ENCODE data around the gene WDR46.

Gene WDR46

DNA sequence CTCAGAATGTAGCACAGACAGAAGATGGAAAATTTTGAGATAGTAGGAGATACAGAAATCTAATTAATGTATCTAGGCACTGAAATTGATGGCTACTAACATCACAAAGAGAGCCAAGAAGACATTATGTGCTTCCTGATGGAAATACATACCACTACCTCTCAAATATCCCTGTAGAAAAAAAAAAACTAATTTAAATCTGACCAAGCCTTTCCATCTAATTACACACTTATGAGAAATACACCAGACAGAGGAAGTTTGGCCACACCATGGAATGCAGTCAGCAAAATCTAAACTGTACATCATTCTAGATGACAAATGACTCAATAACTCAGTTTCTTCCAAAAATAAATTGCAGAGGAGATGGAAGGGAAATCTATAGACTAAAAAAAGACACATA is 36.3 kb downstream of the WDR46 start:
- DNase-seq: no peak

DNA sequence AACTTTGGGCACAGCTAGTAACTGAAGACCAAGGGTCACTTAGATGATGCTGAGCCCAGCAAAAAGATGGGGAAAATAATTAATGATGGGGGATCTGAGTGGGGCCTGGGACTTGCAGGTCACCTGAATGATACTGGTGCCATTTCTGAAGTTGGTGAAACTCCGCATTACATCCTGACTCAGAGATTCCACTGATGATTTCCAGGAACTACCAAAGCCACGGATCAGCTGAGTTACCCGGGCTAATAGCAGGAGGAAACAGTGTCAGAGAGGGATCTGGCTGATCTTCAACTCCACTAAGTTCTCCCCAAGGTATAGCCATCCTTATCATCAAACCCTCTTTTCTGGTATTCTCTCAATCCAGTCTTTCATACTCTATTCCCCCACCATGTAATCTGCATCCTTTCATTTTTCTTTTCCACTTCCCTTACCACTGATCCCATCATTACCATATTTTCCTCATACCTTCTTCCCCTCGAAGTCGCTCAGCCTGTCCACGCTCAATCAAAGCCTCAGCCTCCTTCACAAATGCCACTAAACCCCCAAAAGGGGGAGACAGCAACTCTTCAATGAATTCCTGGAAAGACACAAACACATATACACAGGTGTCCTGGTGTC is 37.5 kb downstream of the WDR46 start:
- no peak for DNase-seq

DNA sequence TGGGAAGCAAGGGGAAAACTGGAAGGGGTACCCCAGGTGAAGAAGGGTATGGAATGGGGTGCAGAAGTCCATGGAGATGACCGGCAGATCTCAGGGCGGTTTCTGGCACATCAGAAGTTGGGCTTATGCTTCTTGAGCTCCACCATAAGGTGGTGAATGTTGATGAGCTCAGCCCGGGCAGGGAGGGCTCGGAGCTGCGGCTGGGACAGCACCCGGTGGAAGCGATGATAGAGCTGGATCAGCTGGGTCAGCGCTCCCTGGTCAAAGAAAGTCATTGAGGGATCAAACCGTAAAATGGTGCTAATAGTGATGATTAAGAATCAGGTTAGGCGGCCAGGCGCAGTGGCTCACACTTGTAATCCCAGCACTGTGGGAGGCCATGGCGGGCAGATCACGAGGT is 38.3 kb downstream of the WDR46 start:
- DNase-seq: no peak

DNA sequence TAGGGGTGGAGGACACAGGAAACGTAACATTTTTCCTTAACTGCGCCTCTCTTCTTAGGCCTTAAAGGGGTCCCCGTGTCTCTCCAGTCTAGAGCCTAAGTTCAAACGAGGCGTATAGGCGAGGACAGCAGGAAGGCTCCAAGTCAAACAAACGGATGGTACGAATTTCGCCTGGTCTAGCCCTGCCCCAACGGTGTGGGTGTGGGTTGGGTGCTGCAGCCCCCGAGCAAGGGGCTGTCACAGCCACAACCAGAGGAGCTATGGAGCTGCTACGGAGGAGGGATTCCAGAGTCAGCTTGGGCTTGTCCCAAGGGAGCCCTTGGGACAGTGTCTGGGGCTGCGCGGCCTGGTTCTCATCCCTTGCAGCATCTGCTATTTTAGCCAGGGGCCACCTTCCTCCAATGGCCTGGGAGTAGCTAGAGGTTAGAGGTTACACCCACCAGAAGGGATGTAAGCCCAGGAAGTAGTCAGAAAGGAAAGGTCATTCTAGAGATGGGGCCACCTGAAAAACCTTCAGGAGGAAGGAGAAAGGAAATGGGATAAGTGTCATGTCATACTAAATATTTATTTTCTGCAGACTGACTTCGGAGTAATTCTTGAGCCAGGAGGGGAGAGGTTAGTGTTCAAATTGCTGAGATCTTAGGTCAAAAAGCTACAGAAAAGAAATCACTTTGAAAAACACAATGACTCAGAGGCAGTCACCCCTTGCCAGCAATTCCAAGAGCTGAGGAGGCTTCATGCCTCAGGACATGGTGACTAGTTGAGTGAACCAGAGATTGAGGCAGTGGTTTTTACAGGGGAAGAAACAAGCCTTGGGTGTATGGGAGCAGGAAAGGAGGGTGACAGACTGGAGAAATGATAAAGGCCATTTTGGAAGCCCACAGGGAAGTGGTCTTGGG is 39.1 kb downstream of the WDR46 start:
- DNase-seq: no peak

DNA sequence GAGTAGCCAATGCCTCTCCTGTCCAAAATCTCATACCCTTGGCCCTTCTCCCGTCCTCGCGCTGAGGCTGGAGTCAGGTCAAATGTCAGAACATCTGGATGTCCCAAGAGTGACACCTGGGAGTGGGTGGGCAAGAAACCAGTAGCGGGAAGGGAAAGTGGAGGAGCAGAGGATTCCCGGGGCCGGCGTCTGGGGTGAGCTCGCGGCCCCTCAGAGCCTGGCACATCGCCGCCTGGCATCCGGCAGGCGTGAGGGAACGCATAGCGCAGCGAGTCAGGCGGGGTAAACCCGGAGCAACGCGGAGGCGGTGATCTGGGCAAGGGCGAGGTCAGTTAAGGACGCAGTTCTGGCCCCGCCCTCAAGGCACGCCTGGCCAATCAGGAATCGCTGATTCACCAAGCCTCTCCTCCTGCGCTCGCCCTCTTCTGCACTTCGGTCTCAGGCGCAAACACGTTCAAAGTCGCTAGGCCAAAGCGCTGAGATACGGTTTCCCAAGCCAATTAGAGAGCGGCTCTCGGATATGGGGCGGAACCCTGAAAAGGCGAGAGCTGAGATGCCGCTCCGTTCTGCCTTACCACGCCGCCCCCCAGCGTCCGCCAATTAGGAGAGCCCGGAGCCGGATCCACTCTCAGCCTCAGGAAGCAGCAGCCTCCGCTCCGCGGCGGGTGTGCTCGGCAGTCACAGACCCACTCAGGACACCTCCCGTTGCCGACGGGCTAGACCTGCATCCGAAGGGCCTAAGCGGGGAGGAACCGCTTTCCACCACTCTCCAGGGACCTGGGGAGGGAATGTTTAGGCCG is 39.9 kb downstream of the WDR46 start:
- peak; percentile 99 for DNase-seq

DNA sequence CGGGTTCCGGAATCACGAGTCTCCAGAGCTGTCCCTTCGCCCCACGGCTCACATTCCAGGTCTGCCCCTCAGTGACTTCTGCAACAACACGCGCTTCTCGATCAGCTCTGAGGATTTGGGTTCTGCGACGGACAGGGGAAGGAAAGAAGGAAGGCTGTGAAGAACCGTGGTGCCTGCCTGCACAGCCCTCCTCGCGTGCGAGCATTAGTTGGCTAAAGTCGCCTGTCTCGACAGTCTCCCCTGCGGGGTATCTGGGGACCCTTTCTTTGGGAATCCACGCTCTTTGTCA is 40.5 kb downstream of the WDR46 start:
- DNase-seq: no peak

DNA sequence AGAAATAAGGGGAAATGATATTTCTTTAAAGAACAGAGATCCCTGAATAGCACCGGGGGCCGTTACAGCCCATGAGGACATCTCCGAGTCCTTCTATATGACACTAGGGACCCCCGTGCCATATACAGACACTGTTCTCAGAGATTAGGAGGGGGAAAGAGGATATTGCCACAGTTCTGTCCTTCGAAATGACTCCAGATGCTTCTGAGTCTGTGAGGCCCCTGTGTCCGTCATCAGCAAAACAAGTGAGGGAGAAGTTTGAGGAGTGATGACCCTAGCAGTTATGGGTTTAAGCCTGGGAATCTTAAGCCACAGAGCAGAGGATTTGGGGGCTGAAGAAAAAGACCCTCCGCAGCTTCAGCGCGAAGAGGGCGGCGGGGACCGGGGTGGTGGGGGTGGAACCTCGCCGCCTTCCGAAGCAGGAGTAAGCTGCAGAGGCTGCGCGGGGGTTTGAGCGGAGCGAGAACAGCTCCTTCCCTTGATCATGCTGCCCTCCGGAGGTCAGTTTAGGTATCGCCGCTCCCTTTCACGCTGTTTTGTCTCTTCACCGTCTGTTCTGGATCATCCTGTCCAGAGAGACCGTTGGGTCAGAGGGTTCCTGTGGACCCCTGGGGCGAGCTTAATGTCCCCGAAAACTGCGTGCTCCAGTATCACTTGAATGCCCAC is 40.9 kb downstream of the WDR46 start:
- DNase-seq: peak; percentile 91

DNA sequence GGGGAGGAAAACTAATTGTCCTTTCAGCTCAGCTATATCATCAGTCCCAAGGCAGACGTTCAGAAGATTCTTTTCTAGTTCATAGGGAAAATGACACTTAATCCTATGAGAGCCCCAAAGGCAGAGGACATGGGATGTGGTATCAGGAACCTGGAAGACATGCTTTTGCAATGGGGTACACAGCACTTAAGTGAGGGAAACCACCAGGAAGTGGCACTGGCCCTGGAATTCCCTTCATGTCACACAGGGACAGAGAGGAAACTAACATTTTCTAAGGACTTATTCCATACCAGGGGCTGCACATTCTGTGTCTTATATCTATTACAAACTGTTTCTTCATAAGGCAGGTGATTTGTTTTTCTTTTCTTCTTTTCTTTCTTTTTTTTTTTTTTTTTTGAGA is 45.6 kb downstream of the WDR46 start:
- no peak for DNase-seq

DNA sequence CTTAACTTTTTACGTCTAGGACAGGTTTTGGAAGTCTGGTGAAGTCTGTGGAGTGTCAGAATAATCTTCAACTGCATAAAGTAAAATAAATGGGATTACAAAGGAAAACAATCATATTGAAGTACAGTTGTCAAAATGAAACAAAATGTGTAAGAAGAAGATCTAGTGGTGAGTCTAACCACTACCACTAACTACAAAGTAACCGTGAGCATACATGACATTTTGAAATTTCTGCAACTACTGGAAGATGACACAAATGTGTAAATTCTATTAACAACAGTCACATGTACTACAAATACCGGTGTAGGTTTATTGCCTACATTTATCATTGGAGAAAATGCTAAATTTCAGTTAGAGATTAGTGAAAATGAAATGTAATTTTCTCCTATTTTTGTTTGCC is 47.1 kb downstream of the WDR46 start:
- DNase-seq: peak; percentile 1

DNA sequence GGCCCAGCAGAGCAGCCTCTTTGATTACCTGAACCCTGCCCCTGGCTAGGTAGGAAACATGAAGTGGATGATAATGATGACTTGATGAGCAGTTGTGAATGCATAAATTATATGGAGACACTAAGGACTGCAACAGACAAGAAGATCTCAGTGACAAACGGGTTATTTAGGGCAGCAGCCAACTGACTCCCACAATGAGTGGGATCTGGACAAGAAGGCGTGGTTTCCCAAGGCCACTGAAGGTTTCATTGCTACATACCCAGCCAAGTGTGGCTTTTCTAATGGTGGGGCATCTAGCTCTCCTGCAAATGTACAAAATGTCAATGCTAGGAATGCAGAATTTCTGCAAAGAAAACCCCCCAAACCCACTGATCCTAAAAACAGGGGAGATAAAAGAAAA is 51.3 kb downstream of the WDR46 start:
- no peak for DNase-seq

DNA sequence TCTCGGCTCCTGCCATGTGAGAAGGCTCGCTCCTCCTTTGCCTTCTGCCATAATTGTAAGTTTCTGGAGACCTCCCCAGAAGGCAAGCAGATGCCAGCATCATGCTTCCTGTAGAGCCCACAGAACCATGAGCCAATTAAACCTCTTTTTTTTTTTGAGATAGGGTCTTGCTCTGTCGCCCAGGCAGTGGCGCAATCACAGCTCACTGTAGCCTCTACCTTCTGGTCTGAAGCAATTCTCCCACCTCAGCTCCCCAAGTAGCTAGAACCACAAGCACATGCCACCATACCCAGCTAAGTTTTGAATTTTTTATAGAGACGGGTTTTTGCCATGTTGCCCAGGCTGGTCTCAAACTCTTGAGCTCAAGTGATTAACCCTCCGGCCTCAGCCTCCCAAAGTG is 52.2 kb downstream of the WDR46 start:
- no peak for DNase-seq

DNA sequence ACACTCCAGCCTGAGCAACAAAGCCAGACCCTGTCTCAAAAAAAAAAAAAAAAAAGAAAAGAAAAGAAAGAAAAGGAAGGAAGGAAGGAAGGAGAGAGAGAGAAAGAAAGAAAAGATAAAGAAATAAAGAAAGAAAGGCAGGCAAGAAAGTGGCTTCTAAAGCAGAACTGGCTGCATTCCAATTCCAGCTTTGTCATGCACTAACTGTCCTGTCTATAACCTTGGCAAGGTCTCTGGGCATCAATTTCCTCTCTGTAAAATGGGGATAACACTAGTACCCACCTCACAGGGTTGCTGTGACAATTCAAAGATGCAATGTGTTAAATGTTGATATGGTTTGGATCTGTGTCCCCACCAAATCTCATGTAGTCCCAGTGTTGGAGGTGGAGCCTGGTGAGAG is 52.7 kb downstream of the WDR46 start:
- DNase-seq: no peak

DNA sequence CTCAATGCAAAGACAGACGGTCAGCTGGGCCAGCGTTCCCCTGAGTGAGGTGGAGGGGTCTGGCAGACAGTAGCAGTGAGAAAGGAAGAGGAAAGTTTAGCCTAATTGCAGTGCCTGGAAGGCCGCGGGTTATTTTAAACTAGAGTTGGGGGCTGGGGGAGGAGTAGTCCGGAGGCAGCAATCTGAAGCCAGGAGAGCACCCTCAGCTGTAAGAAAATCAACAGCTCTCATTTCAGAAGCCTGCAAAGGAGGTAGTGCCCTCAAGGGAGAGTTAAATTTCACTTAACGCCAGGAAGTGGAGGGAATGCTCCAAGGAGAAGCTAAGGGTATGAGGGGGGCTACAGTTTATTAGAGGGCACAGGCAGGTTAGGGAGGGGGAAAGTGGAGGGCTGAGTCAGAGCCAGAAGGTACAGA is 53.8 kb downstream of the WDR46 start:
- no peak for DNase-seq
